Mesodermal cell (in vitro differentiated cells): Measurements from ENCODE around the gene PPP1R1B.
A peak's percentile ranks its signal among the peaks of the same experiment; 100 is the strongest.

Source experiments
- H3K27ac ChIP-seq: 2 replicates; pipeline ENCODE4 v1.7.0; 2013; ENCODE audit warnings: mild to moderate bottlenecking, low read depth, low read length, moderate library complexity; ENCODE audit not compliant: severe bottlenecking
- H3K36me3 ChIP-seq: 2 replicates; pipeline ENCODE4 v1.7.1; 2013; ENCODE audit warnings: mild to moderate bottlenecking, low read length, moderate library complexity; ENCODE audit not compliant: control insufficient read depth, insufficient read depth
- H3K4me1 ChIP-seq: one replicate; pipeline ENCODE4 v1.7.1; 2013; ENCODE audit warnings: mild to moderate bottlenecking, low read length; ENCODE audit not compliant: insufficient read depth, control insufficient read depth, poor library complexity, severe bottlenecking
- H3K4me3 ChIP-seq: 2 replicates; pipeline ENCODE4 v1.7.0; 2013; ENCODE audit warnings: low read length, control low read depth, mild to moderate bottlenecking; ENCODE audit not compliant: insufficient read depth, poor library complexity, severe bottlenecking; ENCODE audit errors: extremely low read depth
- H3K9me3 ChIP-seq: 2 replicates; pipeline ENCODE4 v1.7.1; 2013; ENCODE audit warnings: mild to moderate bottlenecking, low read length, moderate library complexity; ENCODE audit not compliant: control insufficient read depth
- WGBS, 2 experiments: methylation state at CpG; one replicate each; pipeline ENCODE4 v1.1.5; 2013; ENCODE audit warnings: missing lambda C conversion rate in 2 of 2; ENCODE audit not compliant: insufficient coverage in 2 of 2; 5-methylcytosine and 5-hydroxymethylcytosine counted together

The PPP1R1B gene

GRCh38 chr17:39636927-39637736, 10.4 kb downstream of the PPP1R1B start, which contains the start of gene STARD3:
TSS of gene STARD3 (plus strand) at chr17:39637144. CDS start at chr17:39653532, 16,388 bp downstream.
- peak within 1 kb of the TSS; percentile 84 for H3K4me3 ChIP-seq
- peaks cover 16% of the 10 kb centered on the region for H3K4me1 ChIP-seq
- peak within 1 kb of the TSS; percentile 36 for H3K27ac ChIP-seq
- H3K9me3 ChIP-seq = no peaks in the 10 kb centered on the region
- WGBS, 2 experiments = 0% methylated on average over 47 to 57 of the region's 69 CpGs
- peaks cover 5% of the 10 kb centered on the region for H3K36me3 ChIP-seq

GRCh38 chr17:39638317-39638716, 11.6 kb downstream of the PPP1R1B start:
- peaks cover 25% of the 10 kb centered on the region for H3K4me1 ChIP-seq
- H3K4me3 ChIP-seq = no peak overlapping the region
- no peaks in the 10 kb centered on the region for H3K9me3 ChIP-seq
- no peak overlapping the region for H3K27ac ChIP-seq
- peaks cover 5% of the 10 kb centered on the region for H3K36me3 ChIP-seq
- WGBS, 2 experiments = 93 to 96% methylated on average over 7 of the region's 7 CpGs

- no peaks in the 10 kb centered on the region for H3K9me3 ChIP-seq
- peaks cover 30% of the 10 kb centered on the region for H3K4me1 ChIP-seq
- WGBS, 2 experiments = 64 to 100% methylated on average over 1 of the region's 2 CpGs
- H3K36me3 ChIP-seq = peaks cover 5% of the 10 kb centered on the region
- no peak overlapping the region for H3K4me3 ChIP-seq
- H3K27ac ChIP-seq = no peak overlapping the region
Observed at GRCh38 chr17:39639043-39639442, 12.3 kb downstream of the PPP1R1B start.

- Histone ChIP-seq H3K4me3 (no peak overlapping the region), H3K4me1 (peaks cover 36% of the 10 kb centered on the region), H3K36me3 (peaks cover 5% of the 10 kb centered on the region), H3K9me3 (no peaks in the 10 kb centered on the region), H3K27ac (no peak overlapping the region)
- WGBS, 2 experiments = 82 to 87% methylated on average over 9 to 11 of the region's 11 CpGs
Observed at GRCh38 chr17:39639566-39640458, 13.1 kb downstream of the PPP1R1B start.

- Histone ChIP-seq H3K36me3 (peaks cover 5% of the 10 kb centered on the region), H3K27ac (no peak overlapping the region), H3K9me3 (no peaks in the 10 kb centered on the region), H3K4me1 (peaks cover 41% of the 10 kb centered on the region), H3K4me3 (no peak overlapping the region)
- WGBS, 2 experiments = 63 to 75% methylated on average over 1 of the region's 4 CpGs
Observed at GRCh38 chr17:39640591-39641031, 13.9 kb downstream of the PPP1R1B start.

- H3K9me3 ChIP-seq = no peaks in the 10 kb centered on the region
- 91 to 93% methylated on average over 4 of the region's 4 CpGs for WGBS, 2 experiments
- H3K36me3 ChIP-seq = peaks cover 5% of the 10 kb centered on the region
- H3K27ac ChIP-seq = no peak overlapping the region
- H3K4me1 ChIP-seq = peaks cover 41% of the 10 kb centered on the region
- no peak overlapping the region for H3K4me3 ChIP-seq
Observed at GRCh38 chr17:39641097-39641496, 14.3 kb downstream of the PPP1R1B start.

- peaks cover 5% of the 10 kb centered on the region for H3K36me3 ChIP-seq
Observed at GRCh38 chr17:39641883-39642282, 15.1 kb downstream of the PPP1R1B start.

GRCh38 chr17:39642291-39643074, 15.7 kb downstream of the PPP1R1B start:
- Histone ChIP-seq H3K4me1 (peaks cover 37% of the 10 kb centered on the region), H3K36me3 (peaks cover 6% of the 10 kb centered on the region), H3K27ac (no peak overlapping the region), H3K9me3 (no peaks in the 10 kb centered on the region), H3K4me3 (no peak overlapping the region)
- 94 to 96% methylated on average over 7 to 9 of the region's 9 CpGs for WGBS, 2 experiments

More at GRCh38 chr17:39641883-39642282, 15.1 kb downstream of the PPP1R1B start:
- Histone ChIP-seq H3K9me3 (no peaks in the 10 kb centered on the region), H3K4me1 (peaks cover 37% of the 10 kb centered on the region), H3K4me3 (no peak overlapping the region), H3K27ac (no peak overlapping the region)
- WGBS, 2 experiments = 91 to 94% methylated on average over 5 of the region's 7 CpGs

GRCh38 chr17:39643271-39643670, 16.5 kb downstream of the PPP1R1B start:
- peaks cover 37% of the 10 kb centered on the region for H3K4me1 ChIP-seq
- WGBS, 2 experiments = 81 to 88% methylated on average over 2 to 4 of the region's 4 CpGs
- no peak overlapping the region for H3K27ac ChIP-seq
- H3K9me3 ChIP-seq = no peaks in the 10 kb centered on the region
- H3K36me3 ChIP-seq = peaks cover 8% of the 10 kb centered on the region
- H3K4me3 ChIP-seq = no peak overlapping the region

GRCh38 chr17:39647256-39647655, 20.5 kb downstream of the PPP1R1B start:
- Histone ChIP-seq H3K27ac (no peak overlapping the region), H3K4me3 (no peak overlapping the region), H3K36me3 (peaks cover 4% of the 10 kb centered on the region), H3K4me1 (peaks cover 36% of the 10 kb centered on the region), H3K9me3 (no peaks in the 10 kb centered on the region)
- WGBS, 2 experiments = 74 to 80% methylated on average over 3 to 4 of the region's 5 CpGs
